Central memory CD4-positive, alpha-beta T cell (primary cell): ENCODE results near the gene FDX1.

Experiments
- DNase-seq: peaks from one replicate; pipeline ENCODE4 v3.0.0; 2022

FDX1 gene

GRCh38 chr11:110513259-110513801 is 83.6 kb downstream of the FDX1 start:
- no peak for DNase-seq

DNA sequence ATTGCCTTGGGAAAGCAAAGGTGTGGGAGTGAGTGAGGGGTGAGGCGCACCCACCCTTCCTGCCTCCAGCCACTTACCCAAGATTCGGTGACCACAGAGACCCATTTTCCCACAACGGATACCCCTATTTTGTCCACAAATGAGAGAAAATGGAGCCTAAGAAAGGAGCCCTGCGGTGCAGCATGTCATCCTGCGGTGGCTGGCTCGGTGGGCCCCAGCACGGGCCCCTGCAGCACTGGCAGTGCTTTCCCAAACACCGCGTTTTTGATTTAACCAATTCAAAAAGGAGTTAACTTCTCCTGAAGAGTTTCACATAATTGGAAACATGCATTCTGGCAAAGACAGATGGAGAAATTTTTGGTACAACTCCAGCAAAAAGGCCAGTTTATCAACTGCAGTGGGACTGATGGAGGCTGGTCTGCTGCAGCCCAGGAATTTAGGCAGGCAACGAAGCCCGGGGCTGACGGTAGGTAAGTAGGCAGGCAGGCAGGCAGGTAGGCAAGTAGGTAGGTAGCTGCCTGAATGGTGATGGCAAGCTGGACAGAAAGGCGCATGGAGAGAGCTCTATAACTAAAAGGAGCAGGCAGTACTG is 84.2 kb downstream of the FDX1 start:
- DNase-seq = no peak
